ENCODE results near the gene STAG2.

DNA sequence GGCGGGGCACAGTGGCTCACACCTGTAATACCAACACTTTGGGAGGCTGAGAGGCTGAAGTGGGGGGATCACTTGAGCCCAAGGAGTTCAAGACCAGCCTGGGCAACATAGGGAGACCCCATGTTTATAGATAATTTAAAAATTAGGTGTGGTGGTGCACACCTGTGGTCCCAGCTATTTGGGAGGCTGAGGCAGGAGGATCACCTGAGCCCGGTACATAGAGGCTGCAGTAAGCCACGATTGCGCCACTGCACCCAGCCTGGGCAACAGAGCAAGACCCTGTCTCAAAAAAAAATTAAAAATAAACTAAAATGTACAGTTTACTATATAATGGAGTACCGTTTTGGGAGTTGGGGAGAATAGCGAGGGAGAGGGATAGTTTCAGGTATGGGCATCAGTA lies 4.2 kb downstream of the STAG2 start:
- TF ChIP-seq, protein P1, sequence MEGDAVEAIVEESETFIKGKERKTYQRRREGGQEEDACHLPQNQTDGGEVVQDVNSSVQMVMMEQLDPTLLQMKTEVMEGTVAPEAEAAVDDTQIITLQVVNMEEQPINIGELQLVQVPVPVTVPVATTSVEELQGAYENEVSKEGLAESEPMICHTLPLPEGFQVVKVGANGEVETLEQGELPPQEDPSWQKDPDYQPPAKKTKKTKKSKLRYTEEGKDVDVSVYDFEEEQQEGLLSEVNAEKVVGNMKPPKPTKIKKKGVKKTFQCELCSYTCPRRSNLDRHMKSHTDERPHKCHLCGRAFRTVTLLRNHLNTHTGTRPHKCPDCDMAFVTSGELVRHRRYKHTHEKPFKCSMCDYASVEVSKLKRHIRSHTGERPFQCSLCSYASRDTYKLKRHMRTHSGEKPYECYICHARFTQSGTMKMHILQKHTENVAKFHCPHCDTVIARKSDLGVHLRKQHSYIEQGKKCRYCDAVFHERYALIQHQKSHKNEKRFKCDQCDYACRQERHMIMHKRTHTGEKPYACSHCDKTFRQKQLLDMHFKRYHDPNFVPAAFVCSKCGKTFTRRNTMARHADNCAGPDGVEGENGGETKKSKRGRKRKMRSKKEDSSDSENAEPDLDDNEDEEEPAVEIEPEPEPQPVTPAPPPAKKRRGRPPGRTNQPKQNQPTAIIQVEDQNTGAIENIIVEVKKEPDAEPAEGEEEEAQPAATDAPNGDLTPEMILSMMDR (IDR thresholded peaks at IDR 0.05; ENCODE audit: low read depth, low read length) = no peak
- TF ChIP-seq EZH2phosphoT487 (IDR thresholded peaks at IDR 0.05; ENCODE audit: low read depth) = no peak
